NOMO-1 (cell line): ENCODE data around the gene MIPOL1.
"Not testable (repeated sequence)": the region's sequence is repeated elsewhere in the genome, so short reads cannot be mapped to it uniquely, and the experiment has no call there.

Experiments used
- DNase-seq, 2 experiments: peaks; one replicate each; lab custom pipeline; 2025; ENCODE audit not compliant: unreplicated experiment in 2 of 2; lab: John Stamatoyannopoulos, UW

MIPOL1 gene

DNA sequence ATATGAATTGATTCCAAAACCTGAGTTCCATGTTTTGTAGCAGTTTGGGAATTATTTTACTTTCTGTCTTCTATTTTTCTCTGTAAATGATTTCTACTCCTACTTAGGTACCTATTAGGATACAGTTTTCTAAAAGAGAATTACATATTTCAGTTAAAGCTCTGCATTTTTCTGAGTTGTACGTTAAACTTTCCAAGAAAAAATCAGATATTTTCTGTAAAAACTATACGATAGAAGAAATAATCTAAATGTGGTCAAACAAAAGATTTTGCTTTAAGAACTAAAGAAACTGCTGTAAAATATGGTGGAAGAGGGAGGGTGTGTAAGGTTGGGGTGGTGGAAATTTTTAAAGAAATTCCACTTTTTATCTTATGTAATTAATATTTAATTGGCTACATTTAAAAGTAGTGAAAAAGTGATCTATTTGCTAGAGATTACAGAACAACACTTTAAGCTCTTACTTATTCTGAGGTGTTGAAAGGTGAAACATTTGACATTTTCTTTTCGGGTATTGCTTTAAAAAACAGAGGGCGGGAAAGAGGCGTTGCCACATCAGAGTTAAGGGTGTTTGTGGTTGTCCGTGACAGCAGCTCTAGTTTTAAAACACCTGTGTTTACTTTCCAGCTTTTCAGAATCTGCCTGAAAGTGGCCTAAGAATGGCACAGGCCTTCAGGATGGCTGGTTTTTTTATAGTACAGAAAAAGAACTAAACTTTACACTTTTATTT is 187.3 kb downstream of the MIPOL1 start:
- DNase-seq, result no peak

DNA sequence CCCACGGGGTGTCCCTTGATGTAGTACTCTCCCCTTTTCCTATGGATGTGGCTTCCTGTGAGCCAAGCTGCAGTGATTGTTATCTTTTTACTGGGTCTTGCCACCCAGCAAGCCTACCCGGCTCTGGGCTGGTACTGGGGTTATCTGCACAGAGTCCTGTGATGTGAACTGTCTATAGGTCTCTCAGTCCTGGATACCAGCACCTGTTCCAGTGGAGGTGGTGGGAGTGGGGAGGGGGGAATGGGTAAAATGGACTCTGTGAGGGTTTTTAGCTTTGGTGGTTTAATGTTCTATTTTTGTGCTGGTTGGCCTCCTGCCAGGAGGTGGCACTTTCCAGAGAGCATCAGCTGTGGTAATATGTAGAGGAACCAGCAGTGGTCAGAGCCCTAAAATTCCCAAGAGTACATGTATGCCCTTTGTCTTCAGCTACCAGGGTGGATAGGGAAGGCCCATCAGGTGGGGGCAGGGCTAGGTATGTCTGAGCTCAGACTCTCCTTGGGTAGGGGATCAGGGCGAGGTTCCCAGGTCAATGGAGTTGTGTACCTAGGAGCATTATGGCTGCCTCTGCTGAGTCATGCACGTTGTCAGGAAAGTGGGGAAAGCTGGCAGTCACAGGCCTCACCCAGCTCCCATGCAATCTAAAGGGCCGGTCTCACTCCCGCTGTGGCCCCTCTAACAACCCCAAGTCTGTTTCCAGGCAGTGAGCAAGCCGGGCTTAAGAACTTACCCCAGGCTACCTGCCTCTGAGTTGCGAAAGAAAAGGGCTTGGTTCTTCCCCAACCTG is 199.6 kb downstream of the MIPOL1 start:
- DNase-seq, result not testable (repeated sequence)

DNA sequence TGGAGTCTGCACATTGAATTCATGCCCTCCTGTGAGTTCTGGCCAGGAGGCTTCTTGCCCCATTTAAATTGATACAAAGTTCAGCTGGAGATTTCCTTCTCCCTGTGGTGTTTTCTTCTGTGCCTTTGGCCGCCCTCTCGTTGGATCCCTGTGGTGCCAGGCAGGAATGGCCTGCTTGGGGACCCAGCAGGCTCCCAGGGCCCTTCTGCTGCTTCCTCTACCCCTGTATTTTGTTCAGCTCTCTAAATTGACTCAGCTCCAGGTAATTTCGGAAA is 200.1 kb downstream of the MIPOL1 start:
- DNase-seq, result no peak

DNA sequence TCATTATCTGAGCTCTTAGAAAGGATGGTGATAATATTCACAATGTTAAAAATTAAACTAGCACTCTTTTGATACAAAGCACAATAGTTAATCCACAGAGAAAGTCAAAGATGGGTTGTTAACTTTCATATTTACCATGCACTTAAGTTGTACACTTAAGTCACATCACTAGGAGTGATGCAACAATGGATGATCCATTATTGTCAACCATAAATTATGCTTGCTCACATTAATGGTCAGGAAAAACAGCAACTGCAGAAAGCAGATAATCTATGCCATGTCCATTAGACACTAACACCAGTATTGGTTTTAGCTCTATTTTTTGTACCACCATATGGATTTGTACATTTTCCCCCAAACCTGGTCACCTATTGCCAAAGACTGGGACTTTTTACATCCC is 201.8 kb downstream of the MIPOL1 start:
- DNase-seq, result no peak

DNA sequence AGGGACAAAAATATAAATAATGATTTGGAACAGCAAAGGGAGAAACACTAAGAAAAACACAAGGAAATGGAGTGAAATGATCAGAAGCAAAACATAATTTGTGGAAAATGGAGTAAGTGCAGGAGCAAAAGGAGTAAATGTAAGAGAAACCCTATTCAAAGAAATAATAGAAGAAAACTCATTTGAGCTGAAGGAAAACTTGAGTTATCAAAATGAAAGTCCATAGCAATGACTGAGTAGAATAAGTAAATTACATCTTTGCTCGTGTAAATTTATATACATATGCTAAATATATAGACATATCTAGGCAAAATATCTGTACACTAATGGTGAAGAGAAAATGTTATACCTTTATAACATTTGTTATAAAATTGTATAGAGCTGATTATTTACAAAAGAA is 203.4 kb downstream of the MIPOL1 start:
- no peak for DNase-seq

DNA sequence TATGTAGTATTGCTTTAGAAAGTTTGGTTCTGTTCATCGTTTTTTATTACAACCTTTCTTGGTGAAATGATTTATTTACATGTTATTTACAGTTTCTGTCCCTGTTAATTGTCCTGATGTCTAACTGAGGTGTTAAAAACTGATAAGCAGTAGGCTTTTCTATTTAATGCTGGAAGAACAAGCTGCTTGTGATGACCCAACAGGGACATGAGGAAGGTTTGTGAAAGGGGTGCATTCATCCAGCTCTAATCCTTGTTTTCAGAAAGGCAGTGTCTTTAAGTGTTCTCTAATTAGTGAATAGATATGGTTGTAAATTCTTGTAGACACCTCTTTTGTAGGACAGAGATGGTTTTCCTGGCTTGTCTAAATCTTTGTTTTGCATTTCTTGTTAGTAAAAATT is 205.9 kb downstream of the MIPOL1 start:
- DNase-seq, result no peak

GRCh38 chr14:37406095-37406494 is 208.4 kb downstream of the MIPOL1 start:
- no peak for DNase-seq

DNA sequence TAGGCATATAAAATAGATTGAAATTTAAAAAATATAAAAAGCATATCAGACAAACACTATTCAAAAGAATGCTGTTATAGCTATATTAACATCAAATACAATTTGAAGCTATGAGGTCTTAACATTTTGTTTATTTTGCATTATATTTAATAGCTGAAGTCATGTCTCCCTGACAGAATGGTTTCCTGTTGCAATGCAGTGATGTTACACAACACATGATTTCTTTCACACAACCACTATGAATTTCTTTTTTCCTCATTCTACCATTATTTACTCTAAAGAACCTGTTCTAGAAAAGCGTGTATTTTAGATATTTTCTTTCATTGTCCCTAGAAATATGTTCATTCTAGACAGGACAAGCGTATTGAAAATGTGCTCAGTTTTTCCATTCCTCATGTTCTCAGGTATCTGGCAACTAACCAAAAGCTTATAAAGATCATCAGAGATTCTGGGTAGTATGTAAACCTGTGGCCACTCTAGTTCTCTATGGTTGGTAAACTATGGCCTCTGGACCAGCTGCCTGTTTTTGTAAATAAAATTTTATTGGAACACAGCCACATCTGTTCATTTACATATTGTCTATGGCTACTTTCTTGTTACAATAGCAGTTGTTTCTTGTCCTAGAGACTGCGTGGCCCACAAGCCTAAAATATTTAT is 213.5 kb downstream of the MIPOL1 start:
- no peak for DNase-seq

- DNase-seq, result no peak
These were observed 215.3 kb downstream of the MIPOL1 start for GRCh38 chr14:37413050-37413449.

DNA sequence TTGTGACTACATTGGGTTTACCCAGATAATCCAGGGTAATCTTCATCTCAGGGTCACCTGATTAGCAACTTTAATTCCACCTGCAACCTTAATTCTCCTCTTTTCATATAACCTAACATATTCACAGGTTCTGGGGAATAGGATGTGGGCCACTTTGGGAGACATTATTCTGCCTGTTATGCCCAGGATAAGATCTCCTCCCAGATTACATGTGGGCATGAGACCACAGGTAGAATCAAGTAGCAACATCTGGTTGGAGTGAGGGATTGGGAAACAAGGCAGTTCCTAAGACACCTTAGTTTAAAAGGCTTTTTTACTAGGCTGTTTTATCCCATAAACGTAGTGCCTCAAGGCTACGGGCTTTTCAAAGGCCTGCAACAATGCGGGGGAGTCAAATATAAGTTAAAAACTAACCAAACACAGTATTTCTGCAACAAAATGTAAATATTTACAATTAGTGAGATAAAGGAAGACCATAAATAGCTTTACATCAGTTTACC is 215.8 kb downstream of the MIPOL1 start:
- no peak for DNase-seq

DNA sequence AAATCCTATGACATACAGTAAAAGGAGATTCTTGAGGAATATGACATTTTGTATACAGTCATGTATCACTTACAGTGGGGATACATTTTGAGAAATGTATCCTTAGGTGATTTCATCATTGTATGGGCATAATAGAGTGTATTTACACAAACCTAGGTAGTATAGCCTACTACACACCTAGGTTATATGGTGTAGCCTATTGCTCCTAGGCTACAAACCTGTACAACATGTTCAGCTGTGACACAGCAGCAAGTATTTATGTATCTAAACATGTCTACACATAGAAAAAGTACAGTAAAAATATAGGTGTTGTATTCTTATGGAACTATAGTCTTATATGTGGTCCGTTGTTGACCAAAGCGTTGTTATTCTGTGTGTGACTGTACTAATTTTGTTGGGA is 218.5 kb downstream of the MIPOL1 start:
- DNase-seq, result no peak

DNA sequence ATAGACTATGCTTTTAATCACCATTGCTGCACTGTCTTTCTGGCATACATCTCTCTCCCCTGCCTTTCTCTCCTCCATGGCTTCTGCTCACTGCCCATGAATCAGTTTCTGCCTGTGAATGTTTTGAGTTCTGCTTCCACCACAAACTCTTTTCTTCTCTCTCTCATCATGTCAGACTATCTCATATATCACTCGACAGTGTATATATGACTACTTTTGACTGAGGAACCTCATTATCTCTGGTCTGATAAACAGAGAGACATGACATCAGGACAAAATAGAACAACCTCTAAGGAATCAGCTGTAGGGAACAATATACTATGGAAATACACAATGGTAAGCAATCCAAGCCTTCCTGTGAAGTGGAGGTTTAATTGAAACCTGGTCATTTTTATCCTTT is 219.4 kb downstream of the MIPOL1 start:
- DNase-seq, result no peak

DNA sequence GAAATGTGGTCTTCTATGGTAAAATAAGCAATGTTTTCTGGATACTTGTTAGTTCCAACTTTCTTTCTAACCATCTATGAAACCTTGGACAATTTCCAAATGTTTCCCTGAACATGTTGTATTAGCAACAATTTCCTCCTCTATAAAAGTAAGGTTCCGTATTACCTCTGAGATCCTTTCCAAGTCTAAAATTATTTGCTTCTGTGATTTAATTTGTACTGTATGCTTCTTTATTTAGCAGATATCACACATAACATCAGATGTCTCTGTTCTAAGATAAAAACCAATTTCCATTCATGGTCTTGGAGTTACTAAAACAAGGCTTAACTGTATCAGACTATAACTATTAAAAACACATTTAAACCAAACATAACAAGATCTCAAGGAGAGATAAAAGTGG is 220.1 kb downstream of the MIPOL1 start:
- DNase-seq, result no peak

DNA sequence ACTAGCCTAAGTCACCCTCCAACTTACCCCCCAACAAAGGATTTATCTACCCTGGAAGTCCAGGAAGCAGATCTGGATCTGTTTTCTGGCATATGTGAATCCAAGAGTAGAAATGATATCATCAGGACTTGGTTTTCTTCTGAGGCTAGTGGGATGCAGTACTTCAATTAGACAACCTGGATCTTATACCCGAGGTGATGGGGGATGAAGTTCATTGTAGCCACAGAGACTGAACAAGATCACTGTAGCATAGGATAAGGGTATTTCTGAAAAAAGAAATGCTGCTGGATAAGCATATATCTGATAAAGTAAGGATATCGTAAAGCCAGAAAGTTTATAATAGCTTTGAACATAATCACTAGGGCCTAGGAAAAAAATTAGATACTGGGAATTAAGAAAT is 222.9 kb downstream of the MIPOL1 start:
- no peak for DNase-seq

DNA sequence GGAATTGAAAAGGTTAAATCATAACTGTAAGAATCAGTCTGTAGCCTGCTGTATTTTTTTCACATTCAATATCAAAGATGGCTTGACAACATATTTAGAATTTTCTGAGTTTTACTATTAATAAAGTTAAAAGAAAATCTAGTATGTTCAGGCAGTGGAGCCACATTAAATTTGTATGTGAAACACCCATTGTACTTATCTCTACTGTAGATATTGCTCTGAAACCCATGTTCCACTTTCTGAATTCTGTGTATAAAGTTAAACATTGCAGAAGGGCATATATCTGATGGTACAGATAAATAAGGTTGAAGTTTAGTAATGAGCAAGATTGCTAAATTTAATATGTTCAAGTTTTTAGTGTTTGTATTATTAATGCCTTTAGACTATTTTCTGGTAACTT is 224.6 kb downstream of the MIPOL1 start:
- DNase-seq, result no peak

- no peak for DNase-seq
These were observed 225.0 kb downstream of the MIPOL1 start for GRCh38 chr14:37422748-37423147.

DNA sequence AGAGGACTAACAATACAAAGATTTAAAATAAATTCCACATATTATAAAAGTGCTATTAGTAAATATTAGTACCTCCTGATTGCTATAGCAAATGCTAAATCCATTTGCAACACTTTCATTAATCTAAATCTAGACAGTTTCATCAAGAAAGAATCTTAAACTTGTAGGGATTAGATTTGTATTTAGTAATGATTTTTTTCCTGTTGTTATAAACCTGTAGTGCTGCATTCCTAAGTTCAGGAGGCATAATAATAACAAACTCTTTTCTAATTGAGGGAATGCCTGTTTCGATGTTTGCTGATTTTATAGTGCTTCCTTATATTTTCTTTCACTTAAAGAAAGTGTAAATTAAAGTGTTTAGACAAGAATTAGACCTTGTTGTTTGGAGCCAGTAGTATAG is 231.2 kb downstream of the MIPOL1 start:
- DNase-seq, result no peak

- DNase-seq, result no peak
These were observed 231.9 kb downstream of the MIPOL1 start for GRCh38 chr14:37429618-37430017.

DNA sequence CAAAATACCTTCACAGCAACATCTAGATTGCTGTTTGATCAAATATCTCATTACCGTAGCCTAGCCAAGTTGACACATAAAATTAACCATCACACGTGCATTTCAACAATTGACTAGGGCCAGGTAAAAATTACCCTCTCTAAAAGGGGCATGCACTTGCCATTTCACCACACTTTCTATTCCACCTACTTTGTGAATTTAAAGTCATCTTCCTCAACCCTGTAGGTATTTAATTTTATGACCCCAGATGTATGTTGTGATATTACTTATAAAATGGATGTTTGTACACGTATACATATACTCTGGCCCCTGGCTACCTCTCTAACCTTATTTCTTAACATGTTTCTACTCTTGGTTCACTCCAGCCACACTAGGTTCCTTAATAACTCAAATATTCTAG is 237.1 kb downstream of the MIPOL1 start:
- no peak for DNase-seq

GRCh38 chr14:37436519-37436918 is 238.8 kb downstream of the MIPOL1 start:
- no peak for DNase-seq

DNA sequence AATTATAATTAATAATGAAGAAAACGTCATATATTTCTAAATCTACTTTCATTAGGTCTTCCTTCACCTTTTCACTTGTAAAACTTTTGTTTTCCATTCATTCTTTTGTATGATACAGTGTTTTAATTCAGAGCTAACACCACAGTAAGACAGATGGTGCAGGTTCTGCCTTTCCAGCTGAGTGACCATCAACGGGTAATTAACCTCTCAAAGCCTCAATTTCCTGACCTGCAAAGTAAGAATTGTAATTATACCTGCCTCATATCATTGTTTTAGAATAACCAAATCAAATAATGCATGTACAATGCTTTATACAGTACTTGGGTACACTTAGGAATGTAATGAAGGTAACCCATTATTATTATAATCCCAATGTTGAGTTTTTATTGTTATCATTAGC is 239.8 kb downstream of the MIPOL1 start:
- DNase-seq, result no peak

- DNase-seq, result no peak
These were observed 240.7 kb downstream of the MIPOL1 start for GRCh38 chr14:37438444-37438843.
